Liver (tissue), 3 donors: Measurements from ENCODE around the gene SIN3B.

ENCODE experiments used
- CTCF ChIP-seq: fragments of 150-350 bp; IDR thresholded peaks from 2 replicates; pipeline ENCODE4 v1.5.1; 2017; ENCODE audit warnings: improper control_type of control experiment, low read depth, low read length; ENCODE audit not compliant: missing input control
- FOXA1 ChIP-seq: IDR thresholded peaks from 2 replicates; pipeline ENCODE4 v1.6.1; 2016; ENCODE audit warnings: antibody characterized with exemption
- GABPA ChIP-seq, 2 donors: IDR thresholded peaks in 1 of 2; conservative IDR thresholded peaks in 1 of 2; 2 replicates each; pipeline ENCODE4 v1.6.1; 2016; ENCODE audit warnings: antibody characterized with exemption in 2 of 2, mild to moderate bottlenecking in 1 of 2, moderate library complexity in 1 of 2
- MAX ChIP-seq: IDR thresholded peaks from 2 replicates; pipeline ENCODE4 v1.6.1; 2016; ENCODE audit warnings: antibody characterized with exemption
- REST ChIP-seq: IDR thresholded peaks from 2 replicates; pipeline ENCODE4 v1.6.1; 2016; ENCODE audit warnings: antibody characterized with exemption, mild to moderate bottlenecking
- SP1 ChIP-seq: IDR thresholded peaks from 2 replicates; pipeline ENCODE4 v1.6.1; 2018; ENCODE audit warnings: antibody characterized with exemption, mild to moderate bottlenecking
- YY1 ChIP-seq: IDR thresholded peaks from 2 replicates; pipeline ENCODE4 v1.6.1; 2016; ENCODE audit warnings: antibody characterized with exemption, mild to moderate bottlenecking
- donor health status: healthy.
- donor health status: healthy.

- TF ChIP-seq CTCF, result no peak
- no peak for TF ChIP-seq REST
- TF ChIP-seq YY1, result no peak
- no peak for TF ChIP-seq FOXA1
- TF ChIP-seq SP1, result no peak
- no peak for TF ChIP-seq GABPA (IDR thresholded peaks at IDR 0.05 in 1 of 2, conservative IDR thresholded peaks at IDR 0.05 in 1 of 2)
- no peak for TF ChIP-seq MAX
These were observed 26.9 kb downstream of the SIN3B start for GRCh38 chr19:16856091-16856490.
